Esophagus mucosa (tissue), 1 donor: ENCODE results near the gene THSD7A. TPM values are rescaled to one million over a fixed set of nuclear protein-coding genes. Genes with fewer than 3 reads are reported as not detected.

Experiments
- ATAC-seq: fragments of 200-7000 bp; cut with Tn5 transposase; one replicate; pipeline ENCODE4 v1.9.1; 2020
- total RNA-seq: library from RNA; stranded (reverse); gene quantifications from one replicate; pipeline ENCODE4 v1.2.4, GENCODE V29; 2023
- donor health status: DM: yes; HTN: yes; CAD: no.

THSD7A gene
- total RNA-seq, 1 donor from 2014 or later, result 1.00 TPM

DNA sequence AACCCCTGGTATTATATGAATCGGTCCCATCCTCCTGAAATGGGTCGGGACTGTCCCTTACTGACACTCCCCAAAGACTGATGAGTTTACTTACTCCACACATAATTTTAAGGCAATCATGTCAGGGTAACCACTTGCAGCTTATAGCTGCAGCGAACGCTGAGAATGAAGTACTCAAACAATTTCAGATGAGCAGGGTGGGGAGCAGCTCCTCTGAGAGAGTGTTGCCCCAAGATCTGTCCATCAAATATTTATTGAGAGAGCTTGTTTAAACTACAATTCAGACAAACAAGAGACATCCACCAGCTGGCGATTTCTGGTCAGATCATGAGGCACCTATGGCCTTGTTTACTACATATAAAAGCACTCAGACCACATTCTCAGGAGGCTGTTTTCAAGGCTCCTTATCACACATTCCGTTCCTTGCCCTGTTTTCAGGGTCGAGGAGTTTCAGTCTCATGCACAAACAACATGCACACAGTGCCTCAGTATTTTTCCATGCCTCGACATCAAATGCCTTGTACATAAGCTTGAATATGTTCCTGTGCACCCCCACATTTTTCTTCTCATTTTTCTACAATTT lies 80.1 kb downstream of the THSD7A start:
- no peak for ATAC-seq

DNA sequence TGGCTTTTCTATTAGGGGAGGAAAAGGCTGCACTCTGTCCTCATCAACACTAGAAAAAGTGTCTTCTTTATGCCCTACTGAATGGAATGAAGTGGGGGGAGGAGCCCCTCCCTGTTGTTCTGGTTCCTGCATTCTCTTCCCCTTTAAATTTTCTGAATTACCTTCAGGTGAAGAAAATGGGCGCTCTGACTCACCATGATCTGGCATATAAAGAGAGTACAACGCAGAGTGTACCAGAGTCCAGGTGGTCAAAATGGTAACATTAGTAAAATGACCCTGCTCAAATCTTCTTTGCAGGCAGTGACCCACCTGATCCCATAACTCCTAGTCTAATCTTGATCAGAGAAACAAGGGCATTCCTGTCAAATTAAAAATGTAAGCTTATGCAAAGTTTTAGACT lies 80.7 kb downstream of the THSD7A start:
- no peak for ATAC-seq

DNA sequence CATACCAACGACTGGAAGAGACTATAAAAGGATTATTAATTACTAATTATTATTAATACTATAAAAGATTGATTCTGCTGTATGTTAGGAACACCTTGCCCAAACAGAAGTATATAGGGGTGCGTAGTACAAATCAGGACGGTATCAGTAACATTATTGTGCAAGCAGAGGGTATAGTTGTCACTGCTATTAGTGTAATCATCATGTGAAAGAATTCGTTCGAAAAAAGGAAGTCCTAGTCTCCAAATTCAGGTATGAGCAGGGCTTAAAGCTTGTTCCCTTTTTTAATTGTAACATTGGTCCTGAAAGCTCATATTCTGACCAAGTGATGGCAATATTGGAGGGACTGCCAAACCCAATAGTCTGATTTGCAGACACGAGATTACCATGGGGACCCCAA lies 81.8 kb downstream of the THSD7A start:
- ATAC-seq, result no peak

- no peak for ATAC-seq
Observed at GRCh38 chr7:11749629-11750028, 82.4 kb downstream of the THSD7A start.

- ATAC-seq, result no peak
Observed at GRCh38 chr7:11748884-11749283, 83.1 kb downstream of the THSD7A start.

GRCh38 chr7:11747715-11748485 lies 84.1 kb downstream of the THSD7A start:
- ATAC-seq, result no peak

- no peak for ATAC-seq
Observed at GRCh38 chr7:11746591-11746990, 85.4 kb downstream of the THSD7A start.

DNA sequence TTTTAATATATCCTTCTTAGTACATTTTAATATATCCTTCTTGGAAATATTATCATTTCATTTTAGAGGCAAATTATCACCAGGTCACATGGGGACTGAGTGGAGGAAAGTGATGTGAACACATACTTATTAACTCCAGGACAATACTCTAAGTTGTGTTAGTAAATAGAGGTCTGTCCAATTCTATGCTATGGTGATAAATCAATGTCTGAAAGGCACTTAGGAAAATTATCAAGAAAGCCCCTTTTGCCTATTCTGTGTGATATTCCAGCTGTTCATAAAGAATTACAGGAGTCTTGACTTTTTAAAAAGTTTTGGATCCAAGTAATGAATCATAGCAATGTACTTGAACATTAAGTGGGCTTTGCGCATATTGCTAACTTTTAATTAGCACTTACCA lies 88.5 kb downstream of the THSD7A start:
- no peak for ATAC-seq

- ATAC-seq, result no peak
Observed at GRCh38 chr7:11743016-11743415, 89.0 kb downstream of the THSD7A start.

DNA sequence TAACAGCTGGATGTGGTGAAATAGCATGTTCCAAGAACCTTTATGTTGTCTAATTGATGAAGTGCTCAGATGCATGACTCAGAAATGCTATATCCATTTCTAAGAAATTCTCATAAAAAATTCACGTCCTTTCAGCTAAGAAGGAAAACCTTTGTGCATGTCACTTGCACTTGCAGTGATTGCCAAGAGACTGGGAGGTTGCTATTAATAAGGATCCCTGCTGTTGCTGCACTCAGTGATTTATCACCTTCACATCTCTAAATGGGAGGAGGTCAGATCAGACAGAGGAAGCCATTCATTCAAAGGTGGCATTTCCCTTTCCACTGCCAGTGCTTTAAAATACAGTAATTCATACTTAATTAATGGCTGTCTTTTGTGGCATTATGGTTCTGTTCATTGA lies 89.5 kb downstream of the THSD7A start:
- ATAC-seq, result no peak

- ATAC-seq, result no peak
Observed at GRCh38 chr7:11737723-11738122, 94.3 kb downstream of the THSD7A start.

- no peak for ATAC-seq
Observed at GRCh38 chr7:11732207-11732606, 99.8 kb downstream of the THSD7A start.

DNA sequence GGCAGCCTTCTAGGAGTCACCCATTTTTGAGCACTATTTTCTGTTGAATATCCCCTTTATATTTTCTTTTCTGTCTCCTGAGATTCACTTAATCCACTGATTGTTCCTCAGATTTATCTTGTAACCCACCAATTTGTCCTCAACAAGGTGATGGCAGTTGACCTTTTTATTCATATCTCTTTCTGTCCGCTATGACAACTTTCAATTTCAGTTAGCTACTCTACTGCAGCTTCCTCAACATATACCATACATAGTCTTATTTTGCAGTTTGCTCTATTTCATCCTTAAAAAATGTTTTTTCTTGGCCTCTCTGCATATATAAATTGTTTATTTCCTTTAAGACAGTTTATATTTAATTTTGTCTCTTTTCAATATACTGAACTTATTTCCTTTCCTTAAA lies 101.3 kb downstream of the THSD7A start:
- ATAC-seq, result no peak

DNA sequence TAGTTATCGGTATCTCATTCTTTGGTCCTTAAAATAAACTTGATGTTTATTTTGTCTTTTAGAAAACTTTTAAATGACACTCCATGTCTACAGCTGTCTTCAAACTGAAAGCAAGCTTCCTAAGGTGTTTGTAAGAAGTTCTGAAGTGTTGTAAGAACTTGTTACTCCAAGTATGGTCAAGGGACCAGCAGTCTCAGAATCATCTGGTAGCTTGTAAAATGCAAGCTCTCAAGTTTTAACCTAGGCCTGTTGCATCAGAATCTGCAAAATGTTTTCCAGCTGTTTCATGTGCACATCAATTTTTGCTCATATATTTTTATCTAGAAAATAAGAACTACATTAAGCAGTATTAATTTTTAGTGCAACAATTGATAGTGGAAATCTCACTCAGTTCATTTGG lies 104.1 kb downstream of the THSD7A start:
- no peak for ATAC-seq

GRCh38 chr7:11726794-11727155 lies 105.2 kb downstream of the THSD7A start:
- ATAC-seq, result no peak

DNA sequence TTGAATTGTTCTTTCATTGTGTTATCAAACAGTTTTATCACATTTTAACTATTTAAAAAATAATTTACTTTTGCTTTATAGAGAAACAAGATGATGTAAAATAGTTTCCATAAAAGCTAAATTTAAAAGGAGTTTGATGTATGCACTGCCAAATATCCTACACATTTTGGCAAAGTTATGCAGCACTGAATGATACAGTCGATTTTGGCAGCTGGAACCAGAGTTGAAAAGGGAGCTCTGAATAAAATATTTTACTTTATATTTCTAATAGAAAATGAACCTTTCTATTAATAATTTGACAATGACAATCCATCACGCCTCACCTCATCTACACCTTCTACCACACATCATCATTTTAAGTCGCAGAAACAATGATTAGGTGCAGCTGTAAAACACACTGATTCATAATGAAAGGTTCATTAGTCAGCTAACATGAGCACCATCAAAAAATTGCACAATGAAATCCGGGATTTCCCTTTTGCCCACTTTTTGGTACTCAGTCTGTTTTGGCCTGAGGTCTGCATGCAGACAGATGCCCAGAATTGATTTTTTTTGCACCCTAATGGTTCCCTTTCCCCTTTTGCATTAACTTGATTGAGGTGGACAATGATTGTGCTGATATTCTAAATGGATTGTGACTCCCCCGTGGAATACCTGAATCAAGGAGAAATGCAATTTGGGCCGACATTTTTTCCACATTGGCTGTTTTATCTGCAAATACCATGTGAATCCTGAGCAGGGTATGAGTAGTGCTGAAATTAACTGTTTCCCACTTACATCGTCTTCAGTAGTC lies 105.8 kb downstream of the THSD7A start:
- ATAC-seq, result no peak

- ATAC-seq, result no peak
Observed at GRCh38 chr7:11716185-11716584, 115.8 kb downstream of the THSD7A start.

- ATAC-seq, result no peak
Observed at GRCh38 chr7:11714676-11715075, 117.3 kb downstream of the THSD7A start.

DNA sequence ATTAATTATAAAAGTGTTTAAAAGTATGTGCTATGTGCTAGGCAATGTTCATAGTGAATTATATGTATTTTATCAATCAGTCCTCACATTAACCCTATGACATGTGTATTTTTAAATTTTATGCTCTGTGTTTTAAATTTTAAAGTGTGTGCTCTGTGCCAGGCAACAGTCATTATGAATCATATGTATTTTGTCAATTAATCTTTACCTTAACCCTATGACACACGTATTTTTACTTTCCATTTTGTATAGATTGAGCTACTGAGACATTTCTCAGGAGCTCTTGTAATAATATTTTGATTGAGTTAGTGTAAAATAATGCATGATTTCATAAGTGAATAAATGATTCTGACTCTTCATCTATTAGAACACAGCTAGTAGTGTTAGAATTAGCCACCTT lies 117.8 kb downstream of the THSD7A start:
- no peak for ATAC-seq

DNA sequence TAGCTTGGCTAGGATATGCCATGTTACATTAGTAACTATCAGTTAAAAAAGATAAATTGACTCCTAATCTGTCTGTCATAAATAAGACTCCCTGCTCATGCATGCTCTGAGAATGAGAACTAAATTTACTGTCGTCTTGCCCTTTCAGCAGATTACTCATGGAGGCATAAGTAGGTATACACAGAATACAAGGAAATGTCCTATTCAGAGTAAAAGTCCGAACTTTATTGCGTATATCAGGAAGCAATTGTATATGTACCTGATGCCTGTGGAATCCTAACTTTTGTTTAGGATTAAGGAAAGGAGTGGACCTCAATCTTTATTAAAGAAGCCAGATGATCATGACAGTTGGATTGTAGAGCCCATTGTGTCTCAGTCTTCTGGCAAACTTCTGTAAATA lies 118.6 kb downstream of the THSD7A start:
- no peak for ATAC-seq

DNA sequence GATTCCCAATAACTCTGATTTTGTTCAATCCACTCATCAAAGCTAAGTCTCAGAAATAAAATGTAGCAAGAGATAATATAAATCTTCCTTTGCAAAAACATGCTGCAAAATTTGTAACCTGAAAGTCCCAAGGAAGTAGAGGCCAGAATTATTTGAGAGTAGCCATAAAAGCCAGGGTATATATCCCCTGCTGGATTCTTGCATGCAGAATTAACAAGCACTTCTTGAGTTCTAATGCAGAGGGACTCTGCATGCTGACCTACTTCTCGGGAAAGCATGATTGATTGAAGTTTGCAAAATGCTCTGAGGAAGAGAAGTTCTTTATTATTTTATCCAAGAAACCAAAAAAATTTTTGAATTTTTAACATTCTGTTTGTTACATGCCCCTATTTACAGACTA lies 121.6 kb downstream of the THSD7A start:
- ATAC-seq, result no peak

- ATAC-seq, result no peak
Observed at GRCh38 chr7:11709196-11709595, 122.8 kb downstream of the THSD7A start.

GRCh38 chr7:11707606-11708193 lies 124.3 kb downstream of the THSD7A start:
- no peak for ATAC-seq
